Measurements from ENCODE around the gene RINL.
"Not testable (repeated sequence)": the region's sequence is repeated elsewhere in the genome, so short reads cannot be mapped to it uniquely, and the experiment has no call there.

The RINL gene

DNA sequence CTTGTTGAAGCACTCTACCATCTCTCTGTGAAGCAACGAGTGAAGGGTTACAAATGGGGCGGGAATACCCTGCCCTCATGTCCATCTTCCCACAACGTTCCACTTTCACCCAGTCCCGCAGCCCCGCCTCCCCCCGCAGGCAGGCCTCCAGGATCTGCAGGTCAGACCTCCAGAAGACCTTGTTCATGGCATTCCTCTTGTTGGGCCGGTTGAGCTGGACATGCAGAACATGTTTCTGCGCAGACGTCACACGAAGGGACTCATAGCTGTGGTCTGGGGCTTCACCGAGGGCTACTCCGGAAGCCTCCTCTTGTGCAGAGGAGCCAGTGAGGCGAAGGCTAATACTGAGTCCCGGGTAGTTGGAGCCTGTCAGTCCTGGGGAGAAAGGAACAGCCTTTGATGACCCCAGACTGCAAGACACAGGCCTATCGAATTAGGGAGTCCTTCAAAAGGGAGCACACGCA, 46.9 kb downstream of the RINL start:
- DNase-seq: no peak

- no peak for DNase-seq
These were observed 47.9 kb downstream of the RINL start for GRCh38 chr19:38830039-38830733.

DNA sequence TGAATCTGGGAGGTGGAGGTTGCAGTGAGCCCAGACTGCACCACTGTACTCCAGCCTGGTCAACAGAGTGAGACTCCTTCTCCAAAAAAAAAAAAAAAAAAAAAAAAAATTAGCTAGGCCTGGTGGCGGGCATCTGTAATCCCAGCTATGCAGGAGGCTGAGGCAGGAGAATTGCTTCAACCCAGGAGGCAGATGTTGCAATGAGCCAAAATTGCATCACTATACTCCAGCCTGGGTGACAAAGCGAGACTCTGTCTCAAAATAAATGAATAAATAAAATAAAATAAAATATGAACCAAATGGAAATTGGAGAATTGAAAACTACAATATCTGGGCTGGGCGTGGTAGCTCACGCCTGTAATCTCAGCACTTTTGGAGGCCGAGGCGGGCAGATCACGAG, 48.9 kb downstream of the RINL start:
- not testable (repeated sequence) for DNase-seq

- no peak for DNase-seq
These were observed 51.1 kb downstream of the RINL start for GRCh38 chr19:38826856-38827551.

- not testable (repeated sequence) for DNase-seq
These were observed 52.1 kb downstream of the RINL start for GRCh38 chr19:38825936-38826335.

GRCh38 chr19:38821230-38821825, 56.7 kb downstream of the RINL start:
- not testable (repeated sequence) for DNase-seq

DNA sequence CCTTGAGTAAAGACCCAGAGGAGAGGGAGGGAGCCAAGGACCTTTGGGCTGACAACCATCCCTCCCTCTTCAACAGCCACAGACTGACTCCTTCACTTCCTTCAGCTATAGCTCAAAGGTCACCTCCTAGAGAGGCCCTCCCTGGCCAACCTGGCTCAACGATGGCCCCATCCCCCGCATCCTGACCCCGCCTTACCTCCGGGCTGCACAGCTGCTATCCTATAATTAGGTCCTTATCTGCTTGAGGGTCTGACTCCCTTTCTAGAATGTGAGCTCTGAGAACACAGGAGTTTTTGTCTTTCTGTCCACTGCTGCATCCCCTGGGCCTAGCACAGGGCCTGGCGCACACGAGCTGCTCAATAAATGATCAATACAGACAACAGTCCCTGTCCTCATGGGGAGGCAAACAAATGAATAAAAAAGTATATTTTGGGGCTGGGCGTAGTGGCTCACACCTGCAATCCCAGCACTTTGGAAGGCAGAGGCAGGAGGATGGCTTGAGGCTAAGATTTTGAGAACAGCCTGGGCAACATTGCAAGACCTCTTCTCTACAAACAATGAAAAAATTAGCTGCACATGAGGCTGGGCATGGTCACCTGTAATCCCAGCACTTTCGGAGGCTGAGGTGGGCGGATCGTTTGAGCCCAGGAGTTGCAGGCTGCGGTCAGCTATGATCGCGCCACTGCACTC, 58.7 kb downstream of the RINL start:
- no peak for DNase-seq
